DMS153 (cell line): ENCODE results near the gene GRAMD4.

Source experiments
- DNase-seq: peaks from one replicate; lab custom pipeline; 2025; lab: John Stamatoyannopoulos, UW

The GRAMD4 gene

GRCh38 chr22:46596819-46597218, 23.4 kb upstream of the GRAMD4 start:
- peak; percentile 97 for DNase-seq

DNA sequence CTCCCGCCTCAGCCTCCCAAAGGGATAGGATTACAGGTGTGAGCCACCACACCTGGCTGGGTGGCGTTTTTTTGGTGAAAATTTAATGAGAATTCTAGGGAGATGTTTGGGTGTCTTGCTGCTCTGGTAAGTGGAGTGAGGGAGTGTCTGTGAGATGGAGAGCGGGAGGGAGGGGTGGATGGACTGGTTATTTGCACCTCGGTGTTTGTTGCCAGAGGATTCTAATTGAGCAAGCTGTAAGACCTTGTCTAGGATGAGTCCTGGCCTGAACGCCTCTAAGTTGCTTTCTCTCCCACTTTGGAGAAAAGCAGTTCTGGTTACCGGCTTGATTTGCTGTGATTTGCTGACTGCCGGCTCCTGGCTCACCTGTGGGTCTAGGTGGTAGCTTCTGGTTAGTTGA, 22.0 kb upstream of the GRAMD4 start:
- DNase-seq = no peak

DNA sequence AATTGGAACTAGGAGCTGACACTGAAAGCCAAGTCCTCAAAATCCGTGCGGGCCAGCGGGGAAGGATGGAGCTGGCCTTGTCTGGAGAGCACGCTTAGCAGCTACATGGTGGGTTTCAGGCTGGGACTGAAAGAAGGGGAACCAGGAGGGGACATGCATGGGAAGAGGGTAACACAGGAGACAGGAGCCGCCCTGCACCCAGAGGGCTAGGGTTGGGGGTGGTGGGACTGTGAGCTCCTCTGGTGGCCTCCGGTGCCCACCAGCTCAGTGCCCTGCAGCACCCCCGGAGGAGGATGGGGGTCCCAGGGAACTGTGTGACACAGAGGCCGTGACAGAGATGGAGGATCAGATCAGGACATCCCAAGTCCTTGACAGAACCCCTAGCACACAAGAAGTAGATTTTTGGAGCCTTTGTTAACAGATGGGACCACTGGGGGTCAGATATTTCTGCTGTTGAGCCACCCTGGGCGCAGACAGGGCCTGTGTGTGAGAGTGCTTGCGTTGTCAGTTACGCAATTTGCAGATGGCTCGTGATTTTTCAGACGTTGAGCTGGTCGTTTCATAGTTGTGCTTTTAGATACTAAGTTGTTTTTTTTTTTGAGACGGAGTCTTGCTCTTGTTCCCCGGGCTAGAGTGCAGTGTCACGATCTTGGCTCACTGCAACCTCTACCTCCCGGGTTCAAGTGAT, 21.3 kb upstream of the GRAMD4 start:
- DNase-seq = no peak

DNA sequence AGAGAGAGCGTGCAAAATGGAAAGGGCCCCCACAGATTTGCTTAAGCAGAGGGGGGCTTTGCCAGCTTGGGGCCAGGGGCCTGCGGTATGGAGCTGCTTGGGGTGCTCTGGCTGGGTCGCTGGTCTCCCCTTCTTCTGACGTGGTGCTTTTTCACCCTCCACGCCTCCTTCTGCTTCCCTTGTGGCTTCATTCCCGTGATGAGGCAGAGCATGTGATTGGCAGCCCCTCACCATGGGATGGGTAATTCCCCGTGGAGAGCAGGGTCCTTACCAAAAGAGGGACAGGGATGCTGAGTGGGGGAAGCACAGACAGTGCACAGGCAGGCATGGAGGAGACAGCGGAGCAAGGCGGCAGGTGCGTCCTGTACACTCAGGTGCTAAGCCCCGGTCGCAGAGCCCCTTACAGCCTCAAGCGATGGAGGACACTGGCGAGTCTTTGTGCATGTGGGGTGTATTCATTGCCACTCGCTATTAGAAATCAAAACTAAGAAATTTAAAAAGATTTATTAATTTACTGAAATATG, 19.9 kb upstream of the GRAMD4 start:
- no peak for DNase-seq

DNA sequence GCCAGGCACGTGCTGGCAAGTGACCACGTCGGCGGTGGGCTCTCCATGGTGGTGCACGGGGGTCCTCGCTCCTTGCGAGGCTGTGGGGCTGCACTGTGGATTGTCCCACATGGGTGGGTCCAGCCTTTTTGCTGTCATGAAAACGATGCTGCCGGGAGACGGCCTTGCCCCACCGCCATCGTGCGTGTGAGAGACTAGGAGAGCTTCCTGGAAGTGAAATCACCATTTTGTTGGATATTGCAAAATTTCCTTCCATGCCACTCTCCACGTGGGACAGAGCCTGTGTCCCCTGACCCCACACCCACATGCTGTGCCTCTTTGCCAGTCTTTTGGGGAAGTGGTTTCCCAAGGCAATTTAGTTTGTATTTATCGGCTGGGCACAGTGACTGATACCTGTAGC, 18.2 kb upstream of the GRAMD4 start:
- DNase-seq = no peak

DNA sequence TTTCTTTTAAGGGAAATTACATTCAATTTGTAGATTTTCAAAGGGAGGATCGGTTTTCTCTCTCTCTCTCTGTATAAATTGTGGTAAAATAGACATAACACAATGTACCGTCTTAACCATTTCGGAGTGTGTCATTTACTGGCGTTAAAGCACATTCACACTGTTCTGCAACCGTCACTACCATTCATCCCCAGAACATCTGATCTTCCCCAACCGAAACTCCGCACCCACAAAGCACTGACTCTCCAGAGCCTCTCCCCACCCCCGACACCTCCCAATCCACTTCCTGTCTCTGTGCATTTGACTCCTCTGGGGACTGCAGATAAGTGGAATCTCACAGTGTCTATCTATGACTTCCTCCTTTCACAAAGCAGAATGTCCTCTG, 15.9 kb upstream of the GRAMD4 start:
- peak; percentile 81 for DNase-seq

GRCh38 chr22:46605117-46605516, 15.1 kb upstream of the GRAMD4 start:
- no peak for DNase-seq

GRCh38 chr22:46606886-46607285, 13.3 kb upstream of the GRAMD4 start:
- DNase-seq = no peak

- no peak for DNase-seq
Observed at GRCh38 chr22:46607483-46608114, 12.6 kb upstream of the GRAMD4 start.

- no peak for DNase-seq
Observed at GRCh38 chr22:46609175-46609690, 11.0 kb upstream of the GRAMD4 start.

DNA sequence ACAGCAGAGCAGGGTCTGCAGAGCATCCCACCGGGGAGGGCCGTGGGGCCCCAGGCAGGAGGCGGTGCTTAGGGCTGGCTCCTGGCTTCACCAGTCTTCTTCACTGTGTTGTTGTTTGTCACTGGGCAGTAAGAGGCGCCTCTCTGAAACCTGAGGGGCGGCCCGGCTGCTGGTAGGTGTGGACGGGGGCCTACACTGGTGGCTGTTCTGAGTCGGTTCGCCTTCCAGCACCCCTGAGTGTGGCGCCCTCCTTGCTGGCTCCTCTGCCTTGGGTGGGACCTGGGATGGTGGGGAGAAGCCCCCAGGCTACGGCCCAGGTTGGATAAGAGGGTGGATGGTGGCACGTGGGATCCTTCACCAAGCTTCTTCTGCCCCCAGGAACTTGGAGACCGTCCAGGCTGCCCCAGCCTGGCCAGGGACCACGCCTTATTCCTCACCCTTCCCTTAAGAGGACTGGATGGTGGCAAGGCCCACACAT, 10.4 kb upstream of the GRAMD4 start:
- no peak for DNase-seq

DNA sequence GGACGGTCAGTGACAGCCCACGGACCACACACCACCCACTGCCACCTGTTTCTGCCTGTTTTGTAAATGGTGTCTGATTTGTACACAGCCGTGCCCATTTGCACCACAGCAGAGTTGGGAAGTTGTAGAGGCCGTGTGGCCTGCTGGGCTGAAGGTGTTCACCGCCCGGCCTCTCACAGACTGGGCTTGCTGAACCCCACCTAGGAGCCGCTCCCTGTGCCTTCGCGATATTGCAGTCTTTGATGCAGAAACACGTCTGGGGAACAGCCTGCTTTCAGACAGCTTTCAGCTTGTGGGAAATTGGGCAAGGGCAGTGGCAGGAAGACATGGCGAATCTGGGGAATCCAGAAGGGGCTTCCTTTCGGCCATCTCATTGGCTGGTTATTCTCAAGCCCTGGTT, 9.8 kb upstream of the GRAMD4 start:
- DNase-seq = no peak

GRCh38 chr22:46611189-46611588, 9.0 kb upstream of the GRAMD4 start:
- DNase-seq = no peak

GRCh38 chr22:46612341-46612903, 7.8 kb upstream of the GRAMD4 start:
- no peak for DNase-seq

DNA sequence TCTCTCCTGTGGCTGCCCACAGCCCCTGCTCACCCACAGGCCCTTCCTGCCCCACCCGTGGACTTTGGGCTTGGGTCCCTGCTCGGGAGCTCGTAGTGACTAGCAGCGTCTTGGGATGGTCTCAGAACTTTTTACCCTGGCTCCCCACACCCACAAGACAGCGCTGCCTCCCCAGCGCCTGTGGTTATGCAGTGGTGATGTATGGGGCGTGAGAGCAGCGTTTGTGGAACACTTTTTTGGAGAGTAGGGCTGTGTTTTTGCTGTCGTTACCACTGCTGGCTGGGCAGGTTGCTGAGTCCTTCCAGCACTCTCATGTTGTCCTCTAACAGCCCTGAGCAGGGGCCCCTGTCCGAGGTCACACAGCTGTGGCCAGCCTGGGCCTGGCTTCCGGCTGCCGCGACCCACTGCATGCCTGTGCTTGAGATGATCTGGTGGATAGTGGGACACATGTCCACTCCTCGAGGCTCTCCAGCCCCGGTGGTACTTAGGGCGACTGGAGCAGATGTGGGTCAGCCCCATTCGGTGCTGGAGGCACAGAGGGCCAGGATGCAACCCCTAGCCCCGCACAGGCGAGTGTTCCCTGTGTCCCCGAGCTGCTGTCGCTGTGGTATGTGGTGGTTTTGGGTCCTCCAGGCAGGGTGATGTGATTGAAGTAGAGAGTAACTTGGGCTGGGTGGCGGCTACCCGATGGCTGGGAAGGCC, 7.1 kb upstream of the GRAMD4 start:
- no peak for DNase-seq

GRCh38 chr22:46613606-46614021, 6.6 kb upstream of the GRAMD4 start:
- DNase-seq = no peak

GRCh38 chr22:46614025-46614931, 5.9 kb upstream of the GRAMD4 start:
- no peak for DNase-seq

DNA sequence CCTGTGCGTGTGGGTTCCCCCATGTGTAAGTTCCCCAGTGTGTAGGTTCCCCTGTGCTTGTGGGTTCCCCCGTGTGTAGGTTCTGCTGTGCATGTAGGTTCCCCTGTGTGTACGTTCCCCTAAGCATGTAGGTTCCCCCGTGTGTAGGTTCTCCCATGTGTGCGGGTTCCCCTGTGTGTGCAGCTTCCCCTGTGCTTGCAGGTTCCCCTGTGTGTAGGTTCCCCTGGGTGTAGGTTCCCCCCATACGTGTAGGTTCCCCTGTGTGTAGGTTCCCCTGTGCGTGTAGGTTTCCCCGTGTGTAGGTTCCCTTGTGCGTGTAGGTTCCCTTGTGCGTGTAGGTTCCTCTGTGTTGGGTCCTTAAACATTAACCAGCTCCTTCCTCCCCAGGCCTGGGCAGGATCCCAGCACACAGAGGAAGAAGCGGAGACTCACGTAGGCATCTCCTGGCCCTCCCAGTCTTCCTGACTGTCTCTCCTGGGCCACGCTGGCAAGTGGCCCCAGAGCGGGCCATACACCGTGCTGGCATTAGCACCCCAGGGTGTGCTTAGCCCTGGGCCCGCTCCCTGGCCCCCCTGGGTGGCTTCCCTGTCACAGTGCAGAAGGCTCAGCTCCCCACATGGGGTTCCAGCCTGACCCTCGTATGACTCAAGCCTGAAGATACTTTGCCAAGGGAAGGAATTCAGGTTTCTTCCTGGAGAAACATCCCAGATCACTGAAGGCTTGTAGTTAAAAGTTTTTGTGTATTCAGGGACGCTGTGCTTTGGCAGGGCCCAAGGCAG, 2.8 kb upstream of the GRAMD4 start:
- DNase-seq = no peak

DNA sequence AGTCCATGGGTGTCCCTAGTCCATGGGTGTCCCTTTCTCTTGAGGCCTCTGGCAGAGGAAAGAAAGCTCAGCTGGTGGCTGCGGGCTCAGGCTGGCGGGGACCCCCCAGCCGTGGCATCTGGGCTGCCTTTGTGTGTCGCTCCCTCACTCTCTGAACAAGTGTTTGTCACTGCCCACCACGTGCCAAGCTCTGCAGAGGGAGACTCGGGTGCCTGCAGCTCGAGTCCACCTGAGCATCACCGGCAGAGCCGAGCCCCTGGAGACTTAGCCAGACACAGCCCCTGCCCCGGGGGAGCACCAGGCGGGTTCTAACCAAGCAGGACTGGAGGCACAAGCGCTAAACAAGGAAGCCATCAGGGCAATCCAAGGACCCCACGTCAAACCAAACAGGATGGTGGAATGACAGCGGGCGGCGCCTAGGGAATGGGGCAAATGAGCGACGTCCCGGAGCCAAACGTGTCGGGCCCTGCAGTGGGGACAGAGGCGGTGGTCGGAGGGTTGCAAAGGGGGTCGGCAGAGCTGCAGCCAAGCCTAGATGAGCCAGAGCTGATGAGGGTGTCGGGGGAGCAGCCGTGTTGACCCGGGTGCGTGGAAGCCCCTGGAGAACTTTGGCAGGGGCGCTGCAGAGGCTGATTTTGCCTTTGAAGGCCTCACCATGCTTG, 2.1 kb upstream of the GRAMD4 start:
- no peak for DNase-seq

GRCh38 chr22:46618667-46619066, 1.5 kb upstream of the GRAMD4 start:
- no peak for DNase-seq
